CD4-positive, alpha-beta T cell (primary cell): ENCODE measurements around the gene POU2F3. TPM values are rescaled to one million over a fixed set of nuclear protein-coding genes. Genes with fewer than 3 reads are reported as not detected.

Experiments
- ATAC-seq: fragments of 200-7000 bp; cut with Tn5 transposase; one replicate; pipeline ENCODE4 v1.10.0; 2022; ENCODE audit warnings: mild to moderate bottlenecking; ENCODE audit not compliant: poor library complexity
- CTCF ChIA-PET: fragments of 350-600 bp; sonication (Branson Sonifier 250); formaldehyde crosslinking; loops from one replicate; lab custom pipeline; 2021; ENCODE audit warnings: antibody characterized with exemption, inconsistent platforms; lab: Charles Lee
- POLR2A ChIA-PET: fragments of 350-600 bp; sonication (Branson Sonifier 250); formaldehyde crosslinking; loops from one replicate; lab custom pipeline; 2021; ENCODE audit warnings: antibody characterized with exemption, inconsistent platforms; lab: Charles Lee
- DNase-seq, 14 experiments: peaks; one replicate each; pipeline ENCODE4 v3.0.0-alpha.2; 2013 to 2020; ENCODE audit warnings: mixed read lengths in 2 of 14
- H3K27ac ChIP-seq, 2 donors: one replicate each; pipeline versions ENCODE4 v1.5.1 to v1.7.0; 2013; ENCODE audit warnings: low read length in 2 of 2, low read depth in 1 of 2, mild to moderate bottlenecking in 1 of 2
- H3K27me3 ChIP-seq, 2 experiments: 1 replicate in 1 of 2; 2 replicates in 1 of 2; pipeline versions ENCODE4 v1.6.1 to v1.7.0; 2013; ENCODE audit warnings: low read length in 2 of 2, control low read depth in 1 of 2, mild to moderate bottlenecking in 1 of 2, moderate library complexity in 1 of 2; ENCODE audit not compliant: insufficient read depth in 2 of 2, control insufficient read depth in 1 of 2
- H3K36me3 ChIP-seq: one replicate; pipeline ENCODE4 v1.6.1; 2013; ENCODE audit warnings: low read length, control low read depth; ENCODE audit not compliant: insufficient read depth
- H3K4me1 ChIP-seq: one replicate; pipeline ENCODE4 v1.6.1; 2013; ENCODE audit warnings: low read length, control low read depth; ENCODE audit not compliant: insufficient read depth
- H3K4me3 ChIP-seq: one replicate; pipeline ENCODE4 v1.5.1; 2013; ENCODE audit warnings: mild to moderate bottlenecking, low read length, moderate library complexity
- H3K9me3 ChIP-seq, 2 experiments: 1 replicate in 1 of 2; 2 replicates in 1 of 2; pipeline versions ENCODE4 v1.6.1 to v1.7.0; 2013; ENCODE audit warnings: low read length in 2 of 2, mild to moderate bottlenecking in 2 of 2, control low read depth in 1 of 2, moderate library complexity in 1 of 2; ENCODE audit not compliant: control insufficient read depth in 1 of 2, insufficient read depth in 1 of 2
- H3K27ac Mint-ChIP-seq: one replicate; pipeline ENCODE4 v1.8.0; 2020; ENCODE audit warnings: mixed read lengths
- H3K27me3 Mint-ChIP-seq: one replicate; pipeline ENCODE4 v1.8.0; 2021; ENCODE audit warnings: mixed read lengths
- H3K36me3 Mint-ChIP-seq: one replicate; pipeline ENCODE4 v1.8.0; 2021; ENCODE audit warnings: low read depth, mixed read lengths
- H3K4me1 Mint-ChIP-seq: one replicate; pipeline ENCODE4 v1.8.0; 2021; ENCODE audit warnings: low read depth, mixed read lengths
- H3K4me3 Mint-ChIP-seq: one replicate; pipeline ENCODE4 v1.8.0; 2020; ENCODE audit warnings: mild to moderate bottlenecking, mixed read lengths
- H3K9me3 Mint-ChIP-seq: one replicate; pipeline ENCODE4 v1.8.0; 2020; ENCODE audit warnings: mixed read lengths
- intact Hi-C, 2 experiments: fragments of 100-400 bp; cut with DNase I in 1 of 2; cut with micrococcal nuclease in 1 of 2; formaldehyde crosslinking; loops; one replicate each; pipeline versions ENCODE4 v1.15.1 to v1.9.0; 2023 to 2025; cut with DNase I, micrococcal nuclease
- total RNA-seq, 174 experiments: library from RNA in 2 of 174; stranded (reverse) in 2 of 174; gene quantifications; one replicate each; pipeline ENCODE4 v1.2.3 and lab custom pipeline; 2021 to 2026
- TF ChIP-seq, protein P1 (sequence below): fragments of 200-600 bp; IDR thresholded peaks from one replicate; pipeline ENCODE4 v1.8.0; 2022; ENCODE audit warnings: antibody characterized with exemption, mild to moderate bottlenecking

Gene POU2F3
- total RNA-seq, 2 experiments from 2014 or later: not detected

DNA sequence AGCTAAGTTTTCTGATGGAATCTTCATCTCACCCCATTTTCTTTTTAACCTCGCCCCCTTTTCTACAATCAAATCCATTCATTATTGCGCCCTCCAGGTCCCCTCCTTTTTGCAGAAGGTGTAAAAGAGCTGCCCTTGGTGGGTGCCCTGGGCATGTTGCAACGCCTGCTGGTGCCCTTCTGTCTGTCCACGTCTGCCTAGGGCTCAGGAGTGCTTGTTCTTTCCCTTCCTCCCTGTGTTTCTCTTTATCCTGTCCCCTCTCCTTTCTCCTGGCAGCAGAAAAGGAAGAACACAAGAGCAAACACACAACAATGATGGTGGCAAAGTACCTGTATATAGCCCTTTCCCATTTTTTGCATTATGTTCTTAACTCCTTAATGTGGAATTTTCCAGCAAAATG lies 79.0 kb downstream of the POU2F3 start:
- Mint-ChIP-seq H3K36me3 (no peaks in the 10 kb centered on the region), H3K4me1 (no peaks in the 10 kb centered on the region), H3K4me3 (no peak overlapping the region), H3K27me3 (peaks cover 54% of the 10 kb centered on the region), H3K27ac (no peak overlapping the region), H3K9me3 (no peaks in the 10 kb centered on the region)
- H3K27me3 ChIP-seq: peaks cover 25 to 36% of the 10 kb centered on the region in 2 experiments
- no peak for ATAC-seq
- no peaks in the 10 kb centered on the region for H3K4me1 ChIP-seq
- H3K9me3 ChIP-seq: no peaks in the 10 kb centered on the region
- POLR2A ChIA-PET: no interaction called here
- no peaks in the 10 kb centered on the region for H3K36me3 ChIP-seq
- TF ChIP-seq, protein P1, sequence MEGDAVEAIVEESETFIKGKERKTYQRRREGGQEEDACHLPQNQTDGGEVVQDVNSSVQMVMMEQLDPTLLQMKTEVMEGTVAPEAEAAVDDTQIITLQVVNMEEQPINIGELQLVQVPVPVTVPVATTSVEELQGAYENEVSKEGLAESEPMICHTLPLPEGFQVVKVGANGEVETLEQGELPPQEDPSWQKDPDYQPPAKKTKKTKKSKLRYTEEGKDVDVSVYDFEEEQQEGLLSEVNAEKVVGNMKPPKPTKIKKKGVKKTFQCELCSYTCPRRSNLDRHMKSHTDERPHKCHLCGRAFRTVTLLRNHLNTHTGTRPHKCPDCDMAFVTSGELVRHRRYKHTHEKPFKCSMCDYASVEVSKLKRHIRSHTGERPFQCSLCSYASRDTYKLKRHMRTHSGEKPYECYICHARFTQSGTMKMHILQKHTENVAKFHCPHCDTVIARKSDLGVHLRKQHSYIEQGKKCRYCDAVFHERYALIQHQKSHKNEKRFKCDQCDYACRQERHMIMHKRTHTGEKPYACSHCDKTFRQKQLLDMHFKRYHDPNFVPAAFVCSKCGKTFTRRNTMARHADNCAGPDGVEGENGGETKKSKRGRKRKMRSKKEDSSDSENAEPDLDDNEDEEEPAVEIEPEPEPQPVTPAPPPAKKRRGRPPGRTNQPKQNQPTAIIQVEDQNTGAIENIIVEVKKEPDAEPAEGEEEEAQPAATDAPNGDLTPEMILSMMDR: no peak
- H3K4me3 ChIP-seq: no peak overlapping the region
- H3K27ac ChIP-seq: no peak overlapping the region
- CTCF ChIA-PET: no interaction called here
- no peak for DNase-seq
- intact Hi-C loops: no loop called here

DNA sequence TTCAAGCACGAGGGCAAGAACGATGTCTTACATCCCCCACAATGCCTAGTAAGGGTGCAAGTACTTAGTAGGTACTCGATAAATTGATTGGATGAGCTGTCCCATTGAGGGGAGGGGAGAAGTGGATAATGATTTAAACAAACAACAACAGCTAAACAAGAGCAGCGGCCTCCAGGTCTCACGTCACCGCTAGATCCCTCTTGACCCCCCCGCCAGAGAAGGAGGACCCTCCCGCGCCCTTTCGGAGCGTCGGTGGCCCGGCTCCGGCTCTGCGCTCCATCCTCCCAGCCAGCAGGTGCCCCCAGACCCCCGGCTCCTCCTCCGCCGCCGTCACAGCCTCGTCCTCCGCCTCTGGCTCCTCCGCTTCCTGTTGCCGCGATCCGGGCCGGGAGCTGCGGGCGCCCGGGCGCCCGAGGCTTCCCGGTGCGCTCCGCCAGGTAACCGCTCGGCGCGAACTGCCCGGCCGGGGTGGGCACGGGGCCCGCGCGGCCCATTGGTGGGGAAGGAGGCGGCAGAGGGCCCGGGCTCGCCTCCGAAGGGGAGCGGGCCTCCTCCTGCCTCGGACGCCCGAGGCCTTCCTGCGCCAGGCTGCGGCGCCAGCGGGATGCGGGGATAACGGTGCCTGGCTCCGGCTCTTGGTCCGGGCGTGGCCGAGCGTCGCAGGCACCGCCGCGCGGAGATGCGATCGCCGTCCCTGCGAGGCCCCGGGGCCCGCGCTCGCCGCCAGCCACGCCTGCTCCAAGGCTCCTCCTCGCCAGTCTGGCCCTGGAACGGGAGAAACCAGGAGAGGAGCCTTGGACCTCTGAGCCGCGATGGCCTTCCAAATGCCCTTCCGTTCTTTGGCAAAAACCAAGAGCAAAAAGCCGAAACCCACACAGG lies 85.2 kb downstream of the POU2F3 start, which contains the start of gene TLCD5:
Gene TLCD5, plus strand, starts transcription at position 368 of the 879 bp plus-strand sequence. CDS start 2,143 bp downstream, outside the sequence.
- H3K4me1 ChIP-seq: peaks cover 9% of the 10 kb centered on the region
- intact Hi-C loops: no loop called here
- peak within 1 kb of the TSS; percentile 44 for H3K4me3 ChIP-seq
- H3K27me3 Mint-ChIP-seq: peaks cover 81% of the 10 kb centered on the region
- TF ChIP-seq, protein P1: no peak
- H3K27me3 ChIP-seq: peaks cover 41 to 72% of the 10 kb centered on the region in 2 experiments
- no peaks in the 10 kb centered on the region for H3K9me3 ChIP-seq
- ATAC-seq (peak; percentile 63), DNase-seq (peak in 8 of 14 experiments; percentile 20 to 58 (median 38))
- no peaks in the 10 kb centered on the region for H3K36me3 ChIP-seq
- no peaks in the 10 kb centered on the region for H3K36me3 Mint-ChIP-seq
- peak within 1 kb of the TSS; percentile 74 for H3K4me3 Mint-ChIP-seq
- H3K27ac Mint-ChIP-seq: no peak within 1 kb of the TSS
- POLR2A ChIA-PET: no interaction called here
- CTCF ChIA-PET: no interaction called here
- no peaks in the 10 kb centered on the region for H3K9me3 Mint-ChIP-seq
- H3K27ac ChIP-seq: no peak within 1 kb of the TSS
- peaks cover 25% of the 10 kb centered on the region for H3K4me1 Mint-ChIP-seq

DNA sequence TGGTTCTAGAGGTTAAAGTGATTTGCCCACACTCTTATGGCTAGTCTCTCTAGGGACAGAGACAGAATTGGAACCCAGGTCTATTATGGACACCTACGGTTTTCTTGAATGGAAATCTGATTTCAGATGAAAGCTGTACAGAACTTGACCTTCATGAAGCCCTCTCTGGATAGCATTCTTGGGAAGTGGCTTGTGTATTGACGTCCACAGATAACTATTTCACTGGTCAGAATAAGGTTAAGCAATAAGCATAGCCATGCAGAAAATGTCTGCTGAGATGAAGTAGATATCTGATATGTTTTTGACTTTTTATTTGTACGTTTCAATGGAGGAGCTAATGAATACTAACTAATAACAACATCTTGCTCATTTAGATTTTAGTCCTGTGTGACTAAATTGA lies 86.3 kb downstream of the POU2F3 start:
- Histone ChIP-seq H3K4me3 (no peak overlapping the region), H3K27ac (no peak overlapping the region), H3K4me1 (peaks cover 9% of the 10 kb centered on the region), H3K27me3 (peaks cover 46 to 67% of the 10 kb centered on the region in 2 experiments), H3K36me3 (no peaks in the 10 kb centered on the region), H3K9me3 (no peaks in the 10 kb centered on the region)
- Mint-ChIP-seq H3K9me3 (no peaks in the 10 kb centered on the region), H3K36me3 (no peaks in the 10 kb centered on the region), H3K27me3 (peaks cover 86% of the 10 kb centered on the region), H3K27ac (no peak overlapping the region), H3K4me3 (peak overlapping the region; percentile 54), H3K4me1 (peaks cover 25% of the 10 kb centered on the region)
- ATAC-seq (no peak), DNase-seq (no peak)
- ChIA-PET POLR2A (no interaction called here), CTCF (no interaction called here)
- TF ChIP-seq, protein P1: no peak
- intact Hi-C loops: no loop called here
